Measurements from ENCODE around the gene PKDCC.
"Not testable (repeated sequence)": the region's sequence is repeated elsewhere in the genome, so short reads cannot be mapped to it uniquely, and the experiment has no call there.

PKDCC gene

GRCh38 chr2:42030829-42031228, 17.0 kb upstream of the PKDCC start:
- no peak for DNase-seq (ENCODE audit: low read depth)

GRCh38 chr2:42031281-42032223, 16.3 kb upstream of the PKDCC start:
- no peak for DNase-seq (ENCODE audit: low read depth)

- no peak for DNase-seq (ENCODE audit: low read depth)
Measured at GRCh38 chr2:42032224-42032620, 15.6 kb upstream of the PKDCC start.

GRCh38 chr2:42032745-42033144, 15.1 kb upstream of the PKDCC start:
- DNase-seq (ENCODE audit: low read depth): no peak

GRCh38 chr2:42034096-42034495, 13.7 kb upstream of the PKDCC start:
- DNase-seq (ENCODE audit: low read depth): not testable (repeated sequence)

- no peak for DNase-seq (ENCODE audit: low read depth)
Measured at GRCh38 chr2:42035241-42035640, 12.6 kb upstream of the PKDCC start.

- DNase-seq (ENCODE audit: low read depth): no peak
Measured at GRCh38 chr2:42036413-42036812, 11.4 kb upstream of the PKDCC start.

GRCh38 chr2:42036940-42037339, 10.9 kb upstream of the PKDCC start:
- DNase-seq (ENCODE audit: low read depth): no peak

- DNase-seq (ENCODE audit: low read depth): no peak
Measured at GRCh38 chr2:42040643-42041278, 7.1 kb upstream of the PKDCC start.

GRCh38 chr2:42041377-42042127, 6.3 kb upstream of the PKDCC start:
- DNase-seq (ENCODE audit: low read depth): no peak

- DNase-seq (ENCODE audit: low read depth): no peak
Measured at GRCh38 chr2:42042631-42043355, 5.0 kb upstream of the PKDCC start.

- DNase-seq (ENCODE audit: low read depth): no peak
Measured at GRCh38 chr2:42043789-42044394, 3.9 kb upstream of the PKDCC start.

- DNase-seq (ENCODE audit: low read depth): no peak
Measured at GRCh38 chr2:42044939-42045338, 2.9 kb upstream of the PKDCC start.

GRCh38 chr2:42045352-42045751, 2.5 kb upstream of the PKDCC start:
- DNase-seq (ENCODE audit: low read depth): no peak

GRCh38 chr2:42045848-42046748, 1.7 kb upstream of the PKDCC start:
- no peak for DNase-seq (ENCODE audit: low read depth)

GRCh38 chr2:42046819-42047487, 868 bp upstream of the PKDCC start:
- DNase-seq (ENCODE audit: low read depth): no peak

- DNase-seq (ENCODE audit: low read depth): no peak
Measured at GRCh38 chr2:42048299-42049220, 739 bp downstream of the PKDCC start.

GRCh38 chr2:42049221-42050009, 1.6 kb downstream of the PKDCC start:
- DNase-seq (ENCODE audit: low read depth): no peak
